HK-2 (cell line): ENCODE results near the gene PIGL.

Experiments
- DNase-seq: peaks from one replicate; pipeline ENCODE4 v3.0.0-alpha.2; 2018; ENCODE audit not compliant: unreplicated experiment

Gene PIGL

DNA sequence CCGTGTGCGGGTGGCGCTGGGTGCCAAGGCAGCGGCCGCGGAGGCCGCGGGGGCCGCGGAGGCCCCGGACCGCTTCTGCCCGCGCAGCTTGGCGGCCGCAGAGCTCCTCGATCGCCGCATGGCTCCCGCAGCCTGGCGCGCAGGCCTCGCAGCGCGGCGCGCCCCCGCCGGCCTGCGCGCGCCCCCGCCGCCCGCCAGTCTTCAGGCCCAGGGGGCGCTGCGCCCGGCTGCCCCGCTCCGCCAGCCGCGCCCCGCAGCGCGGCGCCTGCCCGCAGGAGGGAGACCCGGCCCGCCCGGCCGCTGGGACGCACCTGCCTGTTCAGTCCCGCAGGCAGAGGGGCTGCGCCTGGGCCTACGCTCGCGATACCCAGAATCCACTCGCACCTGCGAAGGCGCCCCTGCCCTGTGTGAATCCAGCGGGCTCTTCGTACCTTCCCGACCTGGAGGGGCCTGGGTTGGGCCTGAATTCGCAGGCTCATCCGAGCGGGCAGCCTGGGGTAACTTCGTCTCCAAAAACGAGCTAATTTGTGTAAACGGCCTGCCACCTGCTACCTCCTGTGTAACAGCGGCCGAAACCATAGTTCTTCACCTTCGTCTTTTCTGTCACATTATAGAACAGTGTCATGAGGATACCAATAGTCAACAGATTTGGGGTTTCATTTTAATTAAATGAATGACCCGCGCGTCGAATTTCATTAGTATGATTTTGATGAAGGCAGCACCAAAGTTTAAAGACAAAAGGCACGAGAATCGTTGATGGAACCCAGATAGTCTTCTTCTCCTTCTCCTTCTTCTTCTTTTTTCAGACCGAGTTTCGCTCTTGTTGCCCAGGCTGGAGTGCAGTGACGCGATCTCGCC lies 136.5 kb downstream of the PIGL start, which contains the start of gene CENPV:
CENPV (minus strand) TSS at position 153 of the 858 bp plus-strand sequence; CDS start at position 120, 33 bp downstream.
- DNase-seq: no peak

DNA sequence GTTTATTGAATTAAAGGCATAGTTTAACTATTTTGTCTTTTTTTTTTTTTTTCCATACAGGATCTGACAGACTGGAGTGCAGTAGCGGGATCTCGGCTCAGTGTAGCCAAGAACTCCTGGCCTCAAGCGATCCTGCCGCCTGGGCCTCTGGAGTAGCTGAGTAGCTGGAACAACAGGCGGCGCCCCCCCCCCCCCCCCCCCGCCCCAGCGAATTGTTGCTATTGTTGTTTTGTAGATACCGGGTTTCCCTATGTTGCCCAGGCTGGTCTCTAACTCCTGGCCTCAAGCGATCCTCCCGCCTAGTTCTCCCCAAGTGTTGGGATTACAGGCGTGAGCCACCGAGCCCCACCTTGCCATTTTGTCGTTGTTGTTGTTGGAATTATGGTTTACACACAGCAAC lies 137.6 kb downstream of the PIGL start:
- no peak for DNase-seq

DNA sequence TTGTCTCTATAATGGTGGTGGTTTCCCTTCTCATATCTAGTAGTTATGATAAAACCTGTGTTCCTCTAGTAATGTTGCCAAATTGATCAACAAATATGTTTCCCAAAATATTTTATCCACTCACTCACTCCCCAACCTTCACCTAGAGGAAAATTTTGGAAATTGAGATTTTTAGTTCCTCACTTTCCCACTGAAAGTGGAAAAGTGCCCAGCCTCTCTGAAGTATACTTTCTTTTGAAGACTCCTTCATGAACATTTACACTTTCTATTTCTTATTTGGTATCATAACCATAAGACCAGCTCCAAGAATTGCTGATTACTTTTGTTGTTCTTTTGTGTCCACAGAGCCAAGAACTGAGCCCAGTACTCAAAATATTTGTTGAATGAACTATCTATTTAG lies 141.4 kb downstream of the PIGL start:
- no peak for DNase-seq

DNA sequence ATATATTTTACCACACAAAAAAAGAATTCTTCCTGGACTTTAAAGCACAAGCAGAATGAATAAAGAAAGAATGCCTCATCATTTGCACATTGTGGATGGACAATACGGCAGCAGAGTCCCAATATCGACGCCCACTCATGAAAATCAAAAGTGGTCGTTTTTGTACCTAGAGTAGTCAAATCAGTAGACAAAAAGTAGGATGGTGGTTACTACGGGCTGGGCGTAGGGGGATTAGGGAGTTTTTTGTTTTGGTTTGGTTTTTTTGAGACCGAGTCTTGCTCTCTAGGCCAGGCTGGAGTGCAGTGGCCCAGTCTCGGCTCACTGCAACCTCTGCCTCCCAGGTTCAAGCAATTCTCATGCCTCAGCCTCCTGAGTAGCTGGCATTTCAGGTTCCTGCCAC lies 144.9 kb downstream of the PIGL start:
- DNase-seq: no peak

DNA sequence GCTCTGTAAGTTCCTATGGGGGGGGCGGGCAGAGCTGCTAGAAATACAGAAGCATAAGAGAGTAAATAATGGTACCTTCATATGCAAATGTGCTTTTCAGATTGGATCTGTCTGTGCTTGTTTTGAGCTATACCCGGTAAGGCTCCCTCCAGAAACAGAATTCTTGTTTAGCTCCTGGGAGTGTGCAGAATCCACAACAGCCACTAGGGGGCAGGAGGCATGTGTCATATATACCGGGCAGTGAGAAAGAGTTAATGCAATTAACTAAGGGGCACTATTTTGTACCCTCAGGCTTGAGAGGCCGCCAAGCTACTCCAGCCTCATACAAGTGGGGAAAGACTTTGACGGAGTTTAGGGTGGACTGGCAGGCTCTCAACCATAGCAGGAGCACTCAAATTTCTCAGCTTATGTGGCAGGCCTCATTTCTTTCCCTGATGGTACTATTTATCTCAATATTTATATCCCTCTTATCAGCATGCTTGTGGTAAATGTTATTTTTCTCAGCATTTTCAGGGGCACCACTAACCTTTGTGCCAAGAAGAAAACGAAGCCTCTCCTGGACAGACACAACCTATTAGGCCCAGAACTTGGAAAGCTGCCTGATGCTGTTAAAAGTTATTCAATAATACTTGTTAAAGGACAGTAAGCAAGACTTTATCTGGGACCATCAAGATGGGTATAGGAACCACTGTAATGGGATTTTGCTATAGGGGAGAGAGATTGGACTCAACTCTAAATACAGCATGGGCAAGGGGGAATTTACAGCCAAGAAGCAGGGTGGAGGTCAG lies 146.9 kb downstream of the PIGL start:
- peak; percentile 64 for DNase-seq

DNA sequence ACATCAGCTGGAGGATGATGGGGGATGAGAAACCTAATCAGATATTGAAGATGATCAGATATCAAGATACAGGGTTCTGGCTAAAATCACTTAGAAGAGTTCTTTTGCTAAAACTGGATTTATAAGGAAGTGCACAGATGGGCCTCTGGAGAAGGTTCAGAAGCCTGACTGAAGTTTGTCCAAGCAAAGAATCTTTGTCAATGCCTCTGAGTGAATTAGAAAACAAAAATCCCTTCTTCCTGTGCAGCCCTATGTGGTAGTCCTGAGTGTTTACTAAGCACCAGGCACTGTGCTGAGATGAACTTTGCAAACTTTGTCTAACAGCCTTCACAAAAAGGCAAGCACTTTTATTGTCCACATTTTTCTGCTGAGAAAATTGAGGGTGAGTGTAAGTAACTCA lies 147.6 kb downstream of the PIGL start:
- no peak for DNase-seq

DNA sequence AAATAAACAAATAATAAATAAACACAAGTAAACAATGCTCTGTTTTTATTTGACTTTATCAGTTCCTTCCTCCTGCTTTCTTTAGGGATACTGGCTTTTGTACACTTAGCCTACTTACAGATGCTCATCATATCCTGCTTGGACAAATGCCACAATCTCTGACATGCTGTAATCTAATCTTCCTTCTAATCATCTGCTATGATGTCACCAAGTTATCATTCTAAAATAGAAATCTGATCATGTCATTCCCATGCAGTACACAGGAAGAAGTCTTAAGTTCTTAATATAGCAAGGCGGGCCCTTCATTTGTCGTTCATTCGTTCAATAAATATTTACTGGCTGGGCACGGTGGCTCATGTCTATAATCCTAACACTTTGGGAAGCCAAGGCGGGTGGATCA lies 154.7 kb downstream of the PIGL start:
- no peak for DNase-seq

DNA sequence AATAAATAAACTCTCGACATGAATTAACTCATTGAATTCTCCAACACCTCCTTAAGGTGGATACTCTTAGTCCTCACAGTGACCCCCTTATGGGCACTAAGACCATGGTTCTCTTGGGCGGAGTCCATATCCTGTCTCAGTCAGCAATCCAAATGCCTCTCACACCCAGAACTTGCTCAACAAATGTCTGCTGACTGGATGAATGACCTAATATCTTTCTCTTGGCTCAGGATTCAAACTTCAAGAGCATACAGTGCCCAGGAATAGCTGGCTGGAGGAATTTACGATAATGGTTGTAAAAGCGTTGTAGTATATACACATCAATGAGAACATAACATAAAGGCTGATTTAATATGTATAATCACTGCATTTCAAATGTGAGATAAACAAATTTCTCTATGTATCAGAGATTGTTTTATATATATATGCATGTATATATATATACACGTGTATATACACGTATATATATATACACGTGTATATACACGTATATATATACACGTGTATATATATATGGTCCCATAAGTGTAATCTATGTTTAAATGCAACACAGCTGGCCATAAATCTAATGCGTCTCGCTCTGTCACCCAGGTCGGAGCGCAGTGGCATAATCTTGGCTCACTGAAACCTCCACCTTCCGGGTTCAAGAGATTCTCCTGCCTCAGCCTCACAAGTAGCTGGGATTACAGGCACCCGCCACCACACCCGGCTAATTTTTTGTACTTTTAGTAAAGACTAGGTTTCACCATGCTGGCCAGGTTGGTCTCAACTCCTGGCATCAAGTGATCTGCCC lies 157.3 kb downstream of the PIGL start:
- no peak for DNase-seq
